ENCODE measurements around the gene CASP2.

CASP2 gene

DNA sequence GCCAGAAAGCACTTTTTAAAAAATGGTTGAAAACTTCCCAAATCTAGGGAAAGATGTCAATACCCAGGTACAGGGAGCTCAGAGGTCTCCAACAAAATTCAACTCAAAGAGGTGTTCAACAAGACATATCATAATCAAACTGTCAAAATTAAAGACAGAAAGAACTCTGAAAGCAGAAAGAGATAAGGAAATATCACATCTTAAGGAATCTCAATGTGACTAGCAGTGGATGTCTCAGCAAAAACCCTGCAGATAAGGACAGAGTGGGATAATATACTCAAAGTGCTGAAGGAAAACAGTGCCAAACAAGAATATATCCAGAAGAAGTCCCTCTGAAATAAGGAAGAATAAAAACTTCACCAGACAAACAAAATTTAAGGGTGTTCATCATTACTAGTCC lies 38.0 kb upstream of the CASP2 start:
- H3K36me3 ChIP-seq (ENCODE audit: insufficient read depth, low read length): no peaks in the 10 kb centered on the region
- no peaks in the 10 kb centered on the region for H3K27me3 ChIP-seq (ENCODE audit: insufficient read depth, low read length)
- H3K79me2 ChIP-seq (ENCODE audit: control insufficient read depth, insufficient read depth, low read length, unreplicated experiment): no peaks in the 10 kb centered on the region
- H2AFZ ChIP-seq (ENCODE audit: low read length, unreplicated experiment): no peak overlapping the region
- H3K27ac ChIP-seq (ENCODE audit: low read depth, low read length): no peak overlapping the region
- peaks cover 3% of the 10 kb centered on the region for H3K4me1 ChIP-seq (ENCODE audit: control insufficient read depth, insufficient read depth, low read length, unreplicated experiment)
- no peak overlapping the region for H3K4me3 ChIP-seq (ENCODE audit: low read depth, low read length)

DNA sequence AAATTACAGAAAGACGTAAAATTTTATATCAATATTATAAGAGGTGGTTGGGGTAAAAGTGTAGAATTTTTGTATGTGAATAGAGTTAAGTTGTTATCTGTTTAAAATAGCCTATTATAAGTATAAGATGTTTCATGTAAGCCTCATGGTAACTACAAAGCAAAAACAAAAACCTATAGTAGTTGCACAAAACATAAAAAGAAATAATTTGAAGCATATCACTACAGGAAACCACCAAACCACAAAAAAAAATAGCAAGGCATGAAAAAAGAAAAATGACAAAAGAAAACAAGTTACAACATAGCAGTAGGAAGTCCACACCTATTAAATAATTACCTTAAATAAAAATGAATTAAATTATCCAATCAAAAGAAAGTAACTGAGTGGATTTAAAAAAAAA lies 37.3 kb upstream of the CASP2 start:
- Histone ChIP-seq H3K27ac (ENCODE audit: low read depth, low read length) (no peak overlapping the region), H2AFZ (ENCODE audit: low read length, unreplicated experiment) (no peak overlapping the region), H3K4me3 (ENCODE audit: low read depth, low read length) (no peak overlapping the region), H3K4me1 (ENCODE audit: control insufficient read depth, insufficient read depth, low read length, unreplicated experiment) (no peaks in the 10 kb centered on the region), H3K79me2 (ENCODE audit: control insufficient read depth, insufficient read depth, low read length, unreplicated experiment) (no peaks in the 10 kb centered on the region), H3K36me3 (ENCODE audit: insufficient read depth, low read length) (no peaks in the 10 kb centered on the region), H3K27me3 (ENCODE audit: insufficient read depth, low read length) (no peaks in the 10 kb centered on the region)

DNA sequence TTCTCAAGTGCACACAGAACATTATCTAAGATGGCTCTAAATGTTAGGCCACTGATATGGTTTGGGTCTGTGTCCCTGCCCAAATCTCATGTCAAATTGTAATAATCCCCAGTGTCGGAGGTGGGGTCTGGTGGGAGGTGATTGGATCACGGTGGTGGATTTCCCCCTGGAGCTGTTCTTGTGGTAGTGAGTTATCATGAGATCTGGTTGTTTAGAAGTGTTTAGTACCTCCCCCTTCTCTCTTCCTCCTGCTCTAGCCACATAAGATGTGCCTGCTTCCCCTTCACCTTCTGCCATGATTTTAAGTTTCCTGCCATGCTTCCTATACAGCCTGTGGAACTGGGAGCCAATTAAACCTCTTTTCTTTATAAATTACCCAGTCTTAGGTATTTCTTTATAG lies 36.1 kb upstream of the CASP2 start:
- Histone ChIP-seq H3K79me2 (ENCODE audit: control insufficient read depth, insufficient read depth, low read length, unreplicated experiment) (no peaks in the 10 kb centered on the region), H3K27me3 (ENCODE audit: insufficient read depth, low read length) (no peaks in the 10 kb centered on the region), H3K4me1 (ENCODE audit: control insufficient read depth, insufficient read depth, low read length, unreplicated experiment) (no peaks in the 10 kb centered on the region), H3K4me3 (ENCODE audit: low read depth, low read length) (no peak overlapping the region), H3K27ac (ENCODE audit: low read depth, low read length) (no peak overlapping the region), H2AFZ (ENCODE audit: low read length, unreplicated experiment) (no peak overlapping the region), H3K36me3 (ENCODE audit: insufficient read depth, low read length) (no peaks in the 10 kb centered on the region)

DNA sequence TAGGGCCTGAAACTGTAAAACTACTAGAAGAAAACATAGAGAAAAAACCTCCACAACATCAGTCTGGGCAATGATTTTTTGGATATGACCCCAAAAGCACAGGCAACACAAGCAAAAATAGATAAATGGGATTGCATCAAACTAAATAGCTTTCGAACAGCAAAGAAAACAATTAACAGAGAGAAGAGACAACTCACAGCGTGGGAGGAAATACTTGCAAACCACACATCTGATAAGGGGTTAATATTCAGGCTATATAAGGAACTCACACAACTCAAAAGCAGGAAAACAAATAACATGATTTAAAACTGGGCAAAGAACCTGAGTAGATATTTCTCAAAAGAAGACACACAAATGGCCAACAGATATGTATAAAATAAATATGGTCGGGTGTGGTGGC lies 32.6 kb upstream of the CASP2 start:
- H3K79me2 ChIP-seq (ENCODE audit: control insufficient read depth, insufficient read depth, low read length, unreplicated experiment): no peaks in the 10 kb centered on the region
- no peak overlapping the region for H3K27ac ChIP-seq (ENCODE audit: low read depth, low read length)
- no peaks in the 10 kb centered on the region for H3K36me3 ChIP-seq (ENCODE audit: insufficient read depth, low read length)
- no peak overlapping the region for H3K4me3 ChIP-seq (ENCODE audit: low read depth, low read length)
- no peaks in the 10 kb centered on the region for H3K27me3 ChIP-seq (ENCODE audit: insufficient read depth, low read length)
- no peak overlapping the region for H2AFZ ChIP-seq (ENCODE audit: low read length, unreplicated experiment)
- H3K4me1 ChIP-seq (ENCODE audit: control insufficient read depth, insufficient read depth, low read length, unreplicated experiment): peaks cover 4% of the 10 kb centered on the region

DNA sequence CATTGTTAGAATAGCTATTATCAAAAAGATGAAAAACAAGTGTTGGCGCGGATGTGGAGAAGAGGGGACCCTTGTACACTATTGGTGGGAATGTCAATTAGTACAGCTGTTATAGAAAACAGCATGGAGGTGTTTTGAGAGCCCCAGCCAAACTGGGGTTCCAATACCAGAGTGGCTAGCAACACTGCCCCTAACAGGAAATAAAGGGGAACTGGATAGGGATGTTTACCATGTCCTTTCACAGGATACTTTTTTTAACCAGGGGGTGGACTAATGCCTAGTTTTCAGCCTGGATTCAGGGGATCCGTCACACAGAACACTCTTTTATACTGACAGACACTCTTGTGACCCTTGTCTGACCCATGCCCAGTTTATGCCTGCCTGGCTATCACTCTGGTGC lies 31.8 kb upstream of the CASP2 start:
- Histone ChIP-seq H3K4me1 (ENCODE audit: control insufficient read depth, insufficient read depth, low read length, unreplicated experiment) (peaks cover 4% of the 10 kb centered on the region), H3K27ac (ENCODE audit: low read depth, low read length) (no peak overlapping the region), H3K36me3 (ENCODE audit: insufficient read depth, low read length) (no peaks in the 10 kb centered on the region), H3K4me3 (ENCODE audit: low read depth, low read length) (no peak overlapping the region), H2AFZ (ENCODE audit: low read length, unreplicated experiment) (no peak overlapping the region), H3K79me2 (ENCODE audit: control insufficient read depth, insufficient read depth, low read length, unreplicated experiment) (no peaks in the 10 kb centered on the region), H3K27me3 (ENCODE audit: insufficient read depth, low read length) (no peaks in the 10 kb centered on the region)

DNA sequence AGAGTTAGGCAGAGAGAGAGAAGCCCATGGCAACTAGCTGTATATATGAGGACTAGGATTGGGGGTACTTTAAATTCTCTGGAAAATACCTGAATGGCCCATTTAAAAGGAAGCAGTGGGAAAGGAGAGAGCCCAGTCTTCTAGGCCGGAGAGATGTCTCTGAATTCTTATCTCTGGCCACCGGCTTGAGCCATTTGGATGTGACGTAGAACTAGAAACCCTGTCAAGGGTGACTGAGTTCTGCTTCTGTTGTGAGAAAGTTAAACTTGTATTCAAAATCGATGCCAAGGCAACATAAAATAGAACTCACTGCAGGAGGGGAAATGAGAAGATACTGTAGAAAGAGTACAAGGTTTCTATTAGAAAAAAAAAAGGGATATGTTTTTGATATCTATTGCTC lies 31.2 kb upstream of the CASP2 start:
- Histone ChIP-seq H3K27me3 (ENCODE audit: insufficient read depth, low read length) (no peaks in the 10 kb centered on the region), H3K4me3 (ENCODE audit: low read depth, low read length) (no peak overlapping the region), H3K36me3 (ENCODE audit: insufficient read depth, low read length) (no peaks in the 10 kb centered on the region), H3K27ac (ENCODE audit: low read depth, low read length) (no peak overlapping the region), H3K4me1 (ENCODE audit: control insufficient read depth, insufficient read depth, low read length, unreplicated experiment) (peaks cover 4% of the 10 kb centered on the region), H2AFZ (ENCODE audit: low read length, unreplicated experiment) (no peak overlapping the region), H3K79me2 (ENCODE audit: control insufficient read depth, insufficient read depth, low read length, unreplicated experiment) (no peaks in the 10 kb centered on the region)

DNA sequence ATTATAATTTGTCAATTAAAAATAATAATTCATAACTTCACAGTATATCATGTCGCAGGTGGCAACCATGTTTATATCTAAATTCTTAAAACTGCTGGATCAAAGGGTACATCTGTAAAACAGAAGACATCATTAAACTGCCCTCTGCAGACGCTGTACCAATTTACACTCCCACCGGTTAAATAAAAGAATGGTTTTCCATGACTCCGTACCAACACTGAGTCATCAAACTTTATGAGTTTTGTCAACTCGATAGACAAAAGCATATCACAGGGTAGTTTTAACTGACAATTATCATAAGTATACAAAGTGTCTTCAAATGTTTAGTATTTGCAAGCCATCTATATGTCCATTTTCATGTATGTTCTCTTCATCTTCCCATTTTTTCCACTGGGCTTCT lies 30.6 kb upstream of the CASP2 start:
- Histone ChIP-seq H3K27me3 (ENCODE audit: insufficient read depth, low read length) (no peaks in the 10 kb centered on the region), H2AFZ (ENCODE audit: low read length, unreplicated experiment) (no peak overlapping the region), H3K36me3 (ENCODE audit: insufficient read depth, low read length) (no peaks in the 10 kb centered on the region), H3K4me1 (ENCODE audit: control insufficient read depth, insufficient read depth, low read length, unreplicated experiment) (peaks cover 4% of the 10 kb centered on the region), H3K4me3 (ENCODE audit: low read depth, low read length) (no peak overlapping the region), H3K79me2 (ENCODE audit: control insufficient read depth, insufficient read depth, low read length, unreplicated experiment) (no peaks in the 10 kb centered on the region), H3K27ac (ENCODE audit: low read depth, low read length) (no peak overlapping the region)

DNA sequence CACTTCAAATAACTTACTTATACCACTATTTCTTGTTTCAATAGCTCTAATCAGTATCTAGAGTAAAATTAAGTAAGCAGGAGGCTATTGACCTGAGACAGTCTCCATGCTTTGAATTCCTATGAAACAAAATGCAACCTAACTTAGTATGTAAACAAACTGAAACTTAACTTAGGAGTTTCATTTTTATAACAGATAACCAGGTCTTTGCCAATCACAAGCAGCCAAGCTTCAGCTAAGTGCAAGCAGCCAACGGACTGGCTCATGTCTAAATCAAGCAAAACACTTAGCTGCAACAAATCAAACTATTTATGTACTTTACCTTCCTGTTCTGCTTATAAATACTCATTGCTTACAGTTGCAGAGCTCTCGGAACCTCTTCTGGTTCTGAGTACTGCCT lies 29.3 kb upstream of the CASP2 start:
- Histone ChIP-seq H3K27ac (ENCODE audit: low read depth, low read length) (no peak overlapping the region), H3K4me1 (ENCODE audit: control insufficient read depth, insufficient read depth, low read length, unreplicated experiment) (peaks cover 4% of the 10 kb centered on the region), H3K27me3 (ENCODE audit: insufficient read depth, low read length) (no peaks in the 10 kb centered on the region), H2AFZ (ENCODE audit: low read length, unreplicated experiment) (peak overlapping the region; percentile 74), H3K36me3 (ENCODE audit: insufficient read depth, low read length) (no peaks in the 10 kb centered on the region), H3K4me3 (ENCODE audit: low read depth, low read length) (no peak overlapping the region), H3K79me2 (ENCODE audit: control insufficient read depth, insufficient read depth, low read length, unreplicated experiment) (peaks cover 5% of the 10 kb centered on the region)

DNA sequence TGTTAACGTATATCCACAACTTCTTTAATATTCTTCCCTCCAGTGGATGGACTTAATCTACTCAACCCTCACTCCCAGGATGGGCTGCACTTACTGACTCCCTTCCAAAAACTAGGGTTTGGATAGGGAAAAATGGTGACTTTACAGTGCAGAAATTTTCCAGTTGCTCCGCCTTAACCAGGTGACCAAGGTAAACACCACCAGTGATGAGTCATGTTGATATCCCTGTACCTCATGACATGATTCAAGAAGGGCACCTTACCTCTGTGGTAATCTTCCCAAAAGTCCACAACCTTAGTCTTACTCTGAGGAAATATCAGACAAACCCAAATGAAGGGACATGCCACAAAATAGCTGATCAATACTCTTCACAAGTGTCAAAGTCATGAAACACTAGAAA lies 28.4 kb upstream of the CASP2 start:
- no peaks in the 10 kb centered on the region for H3K36me3 ChIP-seq (ENCODE audit: insufficient read depth, low read length)
- H3K79me2 ChIP-seq (ENCODE audit: control insufficient read depth, insufficient read depth, low read length, unreplicated experiment): peaks cover 14% of the 10 kb centered on the region
- no peak overlapping the region for H2AFZ ChIP-seq (ENCODE audit: low read length, unreplicated experiment)
- H3K4me1 ChIP-seq (ENCODE audit: control insufficient read depth, insufficient read depth, low read length, unreplicated experiment): peaks cover 7% of the 10 kb centered on the region
- no peak overlapping the region for H3K4me3 ChIP-seq (ENCODE audit: low read depth, low read length)
- no peak overlapping the region for H3K27ac ChIP-seq (ENCODE audit: low read depth, low read length)
- H3K27me3 ChIP-seq (ENCODE audit: insufficient read depth, low read length): no peaks in the 10 kb centered on the region

DNA sequence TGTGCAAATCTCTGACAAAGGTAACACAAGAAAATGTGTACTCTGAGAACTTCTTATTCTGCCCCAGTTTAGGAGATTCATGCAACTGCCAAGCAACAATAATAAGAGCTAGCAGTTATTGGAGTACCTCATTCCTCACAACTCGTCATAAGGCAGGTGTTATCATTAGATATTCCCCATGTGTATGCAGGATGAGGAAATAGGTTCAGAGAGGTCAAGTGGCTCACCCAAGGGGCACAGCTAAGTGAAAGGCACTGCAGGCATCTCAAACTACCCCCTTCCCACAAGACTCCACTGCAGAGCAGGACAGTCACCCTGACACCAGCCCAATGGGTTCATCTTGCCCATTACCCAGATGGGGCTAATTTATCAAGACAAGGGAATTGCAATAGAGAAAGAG lies 26.2 kb upstream of the CASP2 start:
- Histone ChIP-seq H3K79me2 (ENCODE audit: control insufficient read depth, insufficient read depth, low read length, unreplicated experiment) (peaks cover 14% of the 10 kb centered on the region), H2AFZ (ENCODE audit: low read length, unreplicated experiment) (no peak overlapping the region), H3K36me3 (ENCODE audit: insufficient read depth, low read length) (peaks cover 3% of the 10 kb centered on the region; the same call in 1 of the 2 replicates), H3K4me1 (ENCODE audit: control insufficient read depth, insufficient read depth, low read length, unreplicated experiment) (peaks cover 15% of the 10 kb centered on the region), H3K27me3 (ENCODE audit: insufficient read depth, low read length) (no peaks in the 10 kb centered on the region), H3K4me3 (ENCODE audit: low read depth, low read length) (no peak overlapping the region), H3K27ac (ENCODE audit: low read depth, low read length) (no peak overlapping the region)

DNA sequence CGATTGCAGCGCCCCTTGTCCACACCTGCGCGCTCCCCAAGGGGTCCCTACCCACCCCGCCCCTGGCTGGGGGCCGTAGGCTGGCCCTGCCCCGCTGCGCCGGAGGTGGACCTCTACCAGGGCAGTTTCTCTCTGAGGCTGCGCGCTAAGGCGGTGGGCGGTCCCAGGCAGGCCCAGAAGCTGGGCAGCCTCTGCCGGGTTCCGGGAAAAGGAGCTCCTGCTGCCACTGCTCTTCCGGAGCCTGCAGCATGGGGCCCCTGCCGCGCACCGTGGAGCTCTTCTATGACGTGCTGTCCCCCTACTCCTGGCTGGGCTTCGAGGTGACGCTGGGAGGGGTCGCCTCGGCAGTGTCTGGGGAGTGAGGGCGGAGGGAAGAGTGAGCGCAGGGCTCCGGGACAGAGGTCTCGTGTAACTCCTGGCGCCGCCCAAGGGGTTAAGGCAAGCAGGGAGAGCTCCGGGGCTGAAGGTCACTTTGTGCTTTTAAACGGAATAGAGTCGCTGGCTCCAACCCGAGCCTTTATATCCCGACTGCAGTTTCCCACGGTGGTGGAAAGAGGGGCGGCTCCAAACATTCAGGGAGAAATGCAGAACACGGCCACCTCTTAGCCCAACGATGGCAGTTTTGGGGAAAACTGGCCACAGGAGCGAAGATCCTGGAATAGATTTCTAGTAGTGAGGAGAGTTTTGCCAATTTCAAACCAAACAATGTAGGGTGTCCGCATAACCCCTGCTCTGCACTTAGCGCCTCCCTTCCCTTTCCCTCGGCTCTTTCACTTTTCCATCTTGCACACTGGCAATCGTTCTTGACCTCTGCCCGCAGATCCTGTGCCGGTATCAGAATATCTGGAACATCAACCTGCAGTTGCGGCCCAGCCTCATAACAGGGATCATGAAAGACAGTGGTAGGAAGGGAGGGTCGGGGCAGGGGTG lies 24.6 kb upstream of the CASP2 start, which contains the start of gene GSTK1:
GSTK1 (plus strand) TSS at position 176 of the 930 bp plus-strand sequence; CDS start at position 249, 73 bp downstream.
- Histone ChIP-seq H3K27me3 (ENCODE audit: insufficient read depth, low read length) (no peaks in the 10 kb centered on the region), H2AFZ (ENCODE audit: low read length, unreplicated experiment) (peak within 1 kb of the TSS; percentile 99), H3K4me1 (ENCODE audit: control insufficient read depth, insufficient read depth, low read length, unreplicated experiment) (peaks cover 15% of the 10 kb centered on the region), H3K79me2 (ENCODE audit: control insufficient read depth, insufficient read depth, low read length, unreplicated experiment) (peaks cover 14% of the 10 kb centered on the region), H3K36me3 (ENCODE audit: insufficient read depth, low read length) (peaks cover 3% of the 10 kb centered on the region; the same call in 1 of the 2 replicates), H3K27ac (ENCODE audit: low read depth, low read length) (peak within 1 kb of the TSS; percentile 25; the same call in 1 of the 2 replicates), H3K4me3 (ENCODE audit: low read depth, low read length) (peak within 1 kb of the TSS; percentile 96)

Measured in ACC112 (cell line).